MV-4-11 (cell line): ENCODE data around the gene HLA-DMB.

Experiments
- DNase-seq: peaks from one replicate; lab custom pipeline; 2025; lab: John Stamatoyannopoulos, UW

The HLA-DMB gene

DNA sequence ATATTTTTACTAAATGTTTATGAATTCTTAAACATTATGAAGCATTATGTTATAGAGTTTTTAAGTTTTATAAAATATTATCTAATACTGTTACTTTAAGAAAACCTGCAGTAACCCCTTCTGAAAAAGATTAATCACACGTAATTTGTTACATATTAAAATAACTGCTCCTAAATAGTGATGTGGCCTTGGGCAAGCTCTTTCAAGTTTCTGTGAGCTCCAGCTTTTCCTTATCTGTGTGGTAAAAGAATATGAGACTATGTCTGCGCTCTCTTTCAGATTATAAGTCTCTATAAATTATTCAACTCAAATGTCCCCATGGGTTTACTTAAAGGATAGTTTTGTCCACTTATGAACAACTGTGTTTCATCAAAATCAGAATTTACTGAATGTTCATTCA lies 31.9 kb downstream of the HLA-DMB start:
- DNase-seq: no peak

DNA sequence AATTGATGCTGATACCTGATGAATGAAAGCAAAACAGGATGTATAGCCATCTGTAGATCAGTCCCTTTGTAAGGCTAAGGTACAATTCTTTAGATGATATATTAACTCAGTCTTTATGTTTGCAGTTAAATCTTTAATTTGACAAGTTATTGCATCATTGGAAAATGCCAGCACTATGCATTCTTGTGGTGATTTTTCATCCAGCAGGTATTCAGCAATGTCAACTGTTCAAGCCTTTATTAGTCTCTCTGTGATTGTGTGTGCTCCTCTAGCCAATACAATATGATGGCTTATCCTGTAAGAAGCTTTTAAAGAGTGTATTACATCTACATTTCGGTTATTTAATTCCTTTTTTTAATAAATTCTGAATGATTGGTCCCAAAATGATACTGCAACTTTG lies 34.3 kb downstream of the HLA-DMB start:
- no peak for DNase-seq

DNA sequence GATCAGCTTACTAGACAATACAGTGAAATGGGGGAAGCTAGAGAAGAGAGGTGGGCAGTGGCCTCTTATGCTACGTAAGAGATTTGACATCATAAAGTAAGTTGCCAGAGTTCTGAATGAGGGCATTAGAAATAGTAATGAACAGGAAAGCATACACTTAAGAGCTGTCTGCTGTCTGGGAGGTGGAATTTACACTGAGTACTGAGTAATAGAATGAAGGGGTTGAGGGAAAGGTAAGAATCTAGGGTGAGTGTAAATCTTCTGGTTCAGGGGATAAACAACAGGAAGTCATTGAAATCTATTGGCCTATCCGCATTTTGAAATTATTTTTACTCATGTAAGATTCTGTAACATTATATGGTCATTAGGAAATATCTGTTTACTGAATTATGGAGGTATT lies 35.8 kb downstream of the HLA-DMB start:
- no peak for DNase-seq

DNA sequence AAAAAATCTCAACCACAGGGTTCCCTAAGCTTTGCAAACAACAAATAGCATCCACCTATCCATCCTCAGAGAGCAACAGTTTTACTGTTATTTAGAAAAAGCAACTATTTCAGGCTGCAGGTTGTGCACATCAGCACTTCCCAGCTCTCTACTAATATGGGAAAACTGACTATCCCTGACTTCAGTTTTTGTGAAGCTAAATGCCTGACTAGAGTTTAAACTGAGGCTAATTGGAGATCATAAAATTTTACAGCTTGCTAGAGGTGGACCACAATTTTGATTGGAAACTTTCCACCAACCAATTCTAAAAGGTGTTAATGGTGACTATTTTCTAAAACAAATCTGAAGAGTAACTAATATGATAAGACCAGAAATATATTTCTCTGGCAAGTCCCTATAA lies 36.9 kb downstream of the HLA-DMB start:
- no peak for DNase-seq

DNA sequence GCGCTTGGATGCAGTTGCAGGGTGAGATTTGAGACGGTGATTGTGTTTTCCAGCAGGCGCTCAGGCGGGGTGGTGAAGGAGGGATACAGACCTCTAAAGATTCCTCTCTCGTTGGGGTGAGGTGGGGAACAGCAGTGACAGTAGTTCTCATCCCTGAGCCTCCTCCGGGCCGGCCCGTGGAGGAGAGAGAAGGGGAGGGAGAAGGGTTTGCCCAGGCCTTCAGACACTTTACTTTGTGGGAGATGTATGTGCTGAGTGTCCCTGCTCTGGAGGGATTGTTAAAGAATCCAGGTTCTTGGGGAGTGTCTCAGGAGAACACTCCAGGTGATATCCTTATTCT lies 45.9 kb downstream of the HLA-DMB start:
- DNase-seq: no peak

DNA sequence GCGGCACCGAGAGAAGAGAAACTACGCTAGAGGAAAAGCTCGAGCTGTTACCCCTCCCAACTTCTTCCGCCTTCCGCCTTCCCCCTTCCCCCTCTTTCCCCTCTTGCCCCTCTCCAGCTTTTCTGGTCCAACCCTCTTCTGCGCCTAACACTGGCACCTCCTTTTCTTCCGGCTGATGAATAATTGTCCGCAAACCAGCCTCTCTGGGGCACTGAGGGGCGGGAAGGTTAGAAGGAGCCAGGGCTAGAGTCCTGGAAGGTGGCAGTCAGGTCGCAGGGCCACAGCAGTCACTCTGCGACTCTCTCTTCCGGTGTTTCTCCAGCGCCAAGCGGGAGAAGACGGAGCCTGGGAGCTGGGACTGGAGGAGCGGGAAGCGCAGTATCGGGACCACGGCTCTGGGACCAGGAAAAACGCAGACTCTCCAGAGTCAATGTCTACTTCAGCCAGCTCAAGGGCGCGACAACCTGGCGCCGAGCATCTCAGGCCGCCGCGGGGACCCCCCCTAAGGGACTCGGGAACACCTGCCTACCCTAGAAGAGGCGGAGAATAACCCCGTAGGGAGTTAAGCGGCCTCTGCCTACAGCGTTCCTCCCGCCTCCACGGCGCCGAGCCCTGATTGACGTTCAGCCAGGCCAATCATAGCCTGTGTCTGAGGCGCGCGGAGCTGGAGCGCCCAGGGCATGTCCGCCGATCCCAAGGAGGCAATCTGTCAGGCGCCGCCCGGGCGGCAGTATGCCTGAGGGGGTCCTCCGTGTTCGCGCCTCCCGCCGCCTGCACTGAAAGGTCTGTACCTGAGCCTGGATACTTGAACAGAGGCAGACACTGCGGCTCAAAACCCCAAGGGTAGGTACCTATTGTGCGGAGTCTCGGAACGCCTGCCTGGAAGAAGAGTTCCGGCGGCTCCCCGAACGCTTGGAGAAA lies 46.5 kb downstream of the HLA-DMB start:
- peak; percentile 86 for DNase-seq

DNA sequence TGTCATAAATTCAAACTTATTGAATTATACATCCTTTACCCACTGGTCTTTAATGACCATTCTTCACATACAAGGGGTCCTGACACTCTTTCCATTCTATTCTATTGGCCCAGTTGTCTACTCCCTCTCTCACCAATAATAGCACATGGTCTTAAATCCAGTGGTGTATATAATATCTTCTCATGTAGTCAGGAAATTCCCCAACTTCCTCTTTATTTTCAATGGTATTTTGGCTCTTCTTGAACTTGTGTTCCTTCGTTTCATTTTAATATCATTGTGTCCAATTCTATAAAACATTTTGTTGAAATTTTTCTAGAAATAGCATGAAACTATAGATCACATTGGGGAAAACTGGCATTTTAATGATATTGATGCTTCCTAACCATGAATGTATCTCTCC lies 50.0 kb downstream of the HLA-DMB start:
- DNase-seq: peak; percentile 23

DNA sequence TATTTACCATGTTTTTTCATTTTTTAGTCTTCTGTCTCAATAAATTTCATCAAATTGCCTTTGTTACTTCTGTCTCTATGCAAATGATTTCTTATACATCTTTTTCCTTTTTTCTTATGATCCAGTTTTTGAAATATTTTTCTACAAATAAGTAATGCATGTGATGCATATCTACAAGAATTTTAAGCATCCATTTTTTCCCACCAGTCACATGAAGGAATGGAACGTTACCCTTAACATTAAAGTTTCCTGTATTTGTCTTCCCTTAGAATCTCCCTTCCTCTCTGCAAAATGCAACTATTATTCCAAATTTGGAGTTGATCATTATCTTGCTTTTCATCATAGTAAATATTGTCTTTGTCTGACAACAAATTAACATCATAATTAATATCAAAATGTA lies 51.3 kb downstream of the HLA-DMB start:
- no peak for DNase-seq

DNA sequence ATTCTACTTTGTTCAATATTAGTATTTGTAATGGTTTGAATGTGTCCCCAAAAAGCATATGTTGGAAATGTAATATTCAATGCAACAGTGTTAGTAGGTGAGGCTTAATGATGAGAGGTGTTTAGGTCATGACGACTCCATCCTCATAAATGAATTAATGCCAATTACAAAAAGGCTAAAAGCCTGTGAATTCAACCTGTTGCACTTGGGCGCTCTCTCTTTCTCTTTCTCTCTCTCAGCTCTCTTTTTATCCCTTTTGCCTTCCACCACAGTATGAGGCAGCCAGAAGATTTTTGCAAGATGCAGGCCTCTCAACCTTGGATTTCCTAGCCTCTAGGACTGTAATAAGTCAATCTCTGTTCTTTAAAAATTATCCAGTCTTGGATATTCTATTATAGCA lies 52.3 kb downstream of the HLA-DMB start:
- DNase-seq: no peak

DNA sequence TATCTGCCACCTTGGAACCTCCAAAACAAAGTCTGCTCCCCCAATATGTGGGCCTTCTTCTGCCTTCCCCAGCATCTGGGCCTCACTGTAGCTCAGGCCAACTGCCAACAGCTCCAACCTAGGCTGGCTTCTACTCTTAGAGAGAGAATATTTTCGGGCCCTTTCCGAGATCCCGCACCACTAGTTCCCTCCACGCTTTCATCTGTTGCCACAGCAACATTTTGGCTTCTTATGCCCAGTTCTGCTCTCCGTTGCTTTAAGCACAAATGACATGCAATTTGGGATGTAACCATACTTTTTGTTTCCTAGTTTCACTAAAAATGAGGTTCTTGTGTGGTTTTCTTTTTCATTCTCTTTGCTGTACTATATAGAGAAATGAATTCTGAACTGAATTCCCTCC lies 53.2 kb downstream of the HLA-DMB start:
- no peak for DNase-seq

DNA sequence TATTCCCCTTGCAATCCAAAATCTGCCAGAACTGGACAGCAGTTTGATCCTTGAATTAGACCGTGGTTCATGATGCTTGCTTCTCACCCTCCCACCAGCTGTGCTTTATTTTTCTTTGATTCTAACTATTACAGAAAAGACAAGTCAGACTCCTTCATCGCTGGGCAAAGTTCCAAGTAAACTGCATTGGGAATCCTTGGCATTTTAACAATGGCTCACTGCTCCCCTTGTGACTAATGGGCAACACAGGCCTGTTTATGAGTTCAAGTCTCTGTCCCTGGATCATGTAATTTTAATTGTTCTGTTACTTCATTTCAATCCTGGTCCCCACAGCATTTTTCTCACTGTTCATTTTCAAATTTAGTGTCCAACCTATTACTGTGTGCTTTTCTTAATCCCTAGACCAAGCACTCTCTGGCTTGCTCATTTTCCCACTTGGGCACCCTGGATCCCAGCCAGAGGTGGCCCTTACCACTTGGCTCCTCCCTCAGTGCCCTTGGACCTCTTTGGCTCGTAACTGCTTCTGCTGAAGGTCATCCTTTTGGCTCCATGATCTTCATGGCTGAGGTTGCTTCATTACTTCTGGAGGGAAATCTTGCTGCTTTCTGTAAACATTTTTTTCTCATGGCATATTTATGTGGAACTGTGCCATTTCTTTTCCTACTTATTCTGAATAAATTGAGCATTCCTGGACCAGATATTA lies 54.0 kb downstream of the HLA-DMB start:
- DNase-seq: no peak

DNA sequence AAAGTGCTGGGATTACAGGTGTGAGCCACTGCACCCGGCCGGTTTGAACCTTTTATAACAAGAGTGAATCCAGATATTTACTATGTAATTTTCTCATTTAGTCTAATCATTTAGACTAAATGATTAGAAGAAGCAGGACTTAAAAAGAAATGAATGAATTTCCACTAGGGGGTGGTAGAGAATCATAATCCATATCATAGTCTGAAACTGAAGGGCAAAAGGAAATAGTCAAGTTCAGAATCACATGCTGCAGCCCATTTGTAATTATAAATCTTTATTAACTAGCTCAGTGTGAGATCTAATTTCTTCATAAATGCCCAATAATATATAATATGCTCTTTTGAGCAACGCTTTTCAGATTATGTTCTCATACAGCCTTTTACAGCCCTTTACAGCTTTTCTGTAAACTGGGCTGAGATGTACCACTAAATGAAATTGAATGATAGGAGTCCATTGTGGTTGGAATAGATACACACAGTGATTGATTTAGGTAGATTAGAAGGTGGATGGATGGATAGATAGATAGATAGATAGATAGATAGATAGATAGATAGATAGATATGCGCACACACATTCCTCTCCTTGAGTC lies 55.0 kb downstream of the HLA-DMB start:
- peak; percentile 78 for DNase-seq
